GM12875 (cell line): ENCODE measurements around the gene LRP8.
A peak's percentile ranks its signal among the peaks of the same experiment; 100 is the strongest.

Experiments used
- H3K4me3 ChIP-seq: one replicate; pipeline ENCODE4 v1.5.1; 2011; ENCODE audit warnings: low read depth, low read length, control low read depth
- CTCF ChIP-seq: IDR thresholded peaks from 2 replicates; pipeline ENCODE4 v1.5.1; 2011; ENCODE audit warnings: low read depth, mild to moderate bottlenecking, control low read depth, inconsistent platforms, low read length, moderate library complexity, borderline replicate concordance; ENCODE audit not compliant: insufficient read depth

LRP8 gene

GRCh38 chr1:53332833-53333232 is 5.0 kb upstream of the LRP8 start:
- TF ChIP-seq CTCF = no peak
- H3K4me3 ChIP-seq = no peak overlapping the region

GRCh38 chr1:53332186-53332564 is 4.3 kb upstream of the LRP8 start:
- no peak for TF ChIP-seq CTCF
- H3K4me3 ChIP-seq = no peak overlapping the region

- no peak for TF ChIP-seq CTCF
- H3K4me3 ChIP-seq = no peak overlapping the region
These were observed 3.7 kb upstream of the LRP8 start for GRCh38 chr1:53331446-53332185.

- TF ChIP-seq CTCF = no peak
- H3K4me3 ChIP-seq = no peak overlapping the region
These were observed 2.9 kb upstream of the LRP8 start for GRCh38 chr1:53330819-53331218.

GRCh38 chr1:53328541-53329499 is 950 bp upstream of the LRP8 start:
- H3K4me3 ChIP-seq = peak overlapping the region; percentile 75
- peak; percentile 47 for TF ChIP-seq CTCF

GRCh38 chr1:53327182-53327913 is 522 bp downstream of the LRP8 start:
- H3K4me3 ChIP-seq = peak overlapping the region; percentile 81
- TF ChIP-seq CTCF = no peak
